ENCODE measurements around the gene CNTNAP2.

- TF ChIP-seq ELF4 (IDR thresholded peaks at IDR 0.05) (no peak), ARNT (IDR thresholded peaks at IDR 0.05) (no peak), LEF1 (IDR thresholded peaks at IDR 0.05; ENCODE audit: borderline replicate concordance) (no peak), ZNF384 (IDR thresholded peaks at IDR 0.05) (no peak)
Measured at GRCh38 chr7:146126767-146127509, 10.3 kb downstream of the CNTNAP2 start.
